22Rv1 (cell line): ENCODE results near the gene NEFH.

ENCODE experiments used
- ZFX ChIP-seq: fragments of 450-650 bp; IDR thresholded peaks from 2 replicates; pipeline ENCODE4 v1.6.1; 2017; ENCODE audit warnings: antibody characterized with exemption, borderline replicate concordance
- TF ChIP-seq, protein P1 (sequence below): fragments of 450-650 bp; IDR thresholded peaks from 2 replicates; pipeline ENCODE4 v1.5.1; 2017; ENCODE audit warnings: mild to moderate bottlenecking

DNA sequence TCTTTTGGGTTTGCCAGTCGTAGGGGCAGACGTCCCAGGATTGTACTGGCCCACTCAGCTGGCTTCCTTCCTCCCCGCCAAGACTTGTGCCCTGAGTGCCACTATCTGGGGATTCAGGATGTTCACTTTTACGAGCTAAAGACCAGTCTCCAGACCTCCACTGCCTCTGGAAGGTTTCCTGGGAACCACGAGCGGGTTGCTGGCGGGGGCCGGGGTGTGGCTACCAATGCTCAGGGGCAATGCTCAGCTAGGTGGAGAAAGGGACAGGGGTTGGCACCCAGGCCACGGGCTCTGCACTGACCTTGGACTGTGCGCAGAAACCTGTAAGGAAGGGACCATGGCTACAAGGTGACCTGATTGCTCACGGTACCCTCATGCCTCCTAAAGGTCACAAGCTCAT lies 2.2 kb downstream of the NEFH start:
- TF ChIP-seq, protein P1, sequence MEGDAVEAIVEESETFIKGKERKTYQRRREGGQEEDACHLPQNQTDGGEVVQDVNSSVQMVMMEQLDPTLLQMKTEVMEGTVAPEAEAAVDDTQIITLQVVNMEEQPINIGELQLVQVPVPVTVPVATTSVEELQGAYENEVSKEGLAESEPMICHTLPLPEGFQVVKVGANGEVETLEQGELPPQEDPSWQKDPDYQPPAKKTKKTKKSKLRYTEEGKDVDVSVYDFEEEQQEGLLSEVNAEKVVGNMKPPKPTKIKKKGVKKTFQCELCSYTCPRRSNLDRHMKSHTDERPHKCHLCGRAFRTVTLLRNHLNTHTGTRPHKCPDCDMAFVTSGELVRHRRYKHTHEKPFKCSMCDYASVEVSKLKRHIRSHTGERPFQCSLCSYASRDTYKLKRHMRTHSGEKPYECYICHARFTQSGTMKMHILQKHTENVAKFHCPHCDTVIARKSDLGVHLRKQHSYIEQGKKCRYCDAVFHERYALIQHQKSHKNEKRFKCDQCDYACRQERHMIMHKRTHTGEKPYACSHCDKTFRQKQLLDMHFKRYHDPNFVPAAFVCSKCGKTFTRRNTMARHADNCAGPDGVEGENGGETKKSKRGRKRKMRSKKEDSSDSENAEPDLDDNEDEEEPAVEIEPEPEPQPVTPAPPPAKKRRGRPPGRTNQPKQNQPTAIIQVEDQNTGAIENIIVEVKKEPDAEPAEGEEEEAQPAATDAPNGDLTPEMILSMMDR = no peak
- no peak for TF ChIP-seq ZFX
